Ishikawa (cell line): Measurements from ENCODE around the gene LRP4.
A peak's percentile ranks its signal among the peaks of the same experiment; 100 is the strongest.

Experiments used
- CEBPB ChIP-seq: IDR thresholded peaks from 2 replicates; pipeline ENCODE4 v1.6.1; 2012
- CREB1 ChIP-seq: IDR thresholded peaks from 2 replicates; pipeline ENCODE4 v1.6.1; 2012; ENCODE audit warnings: low read depth
- EGR1 ChIP-seq: IDR thresholded peaks from 2 replicates; pipeline ENCODE4 v1.6.1; 2012
- EP300 ChIP-seq: IDR thresholded peaks from 2 replicates; pipeline ENCODE4 v1.6.1; 2012; ENCODE audit warnings: borderline replicate concordance
- FOXM1 ChIP-seq: IDR thresholded peaks from 2 replicates; pipeline ENCODE4 v1.6.1; 2012; ENCODE audit warnings: low read depth, borderline replicate concordance
- NFIC ChIP-seq: IDR thresholded peaks from 2 replicates; pipeline ENCODE4 v1.6.1; 2012
- RAD21 ChIP-seq: IDR thresholded peaks from 2 replicates; pipeline ENCODE4 v1.6.1; 2012; ENCODE audit warnings: low read depth
- TAF1 ChIP-seq: IDR thresholded peaks from 2 replicates; pipeline ENCODE4 v1.6.1; 2012; ENCODE audit warnings: low read depth, mild to moderate bottlenecking
- TCF12 ChIP-seq: IDR thresholded peaks from 2 replicates; pipeline ENCODE4 v1.6.1; 2012; ENCODE audit warnings: low read depth
- TEAD4 ChIP-seq: IDR thresholded peaks from 2 replicates; pipeline ENCODE4 v1.6.1; 2012
- YY1 ChIP-seq: IDR thresholded peaks from 2 replicates; pipeline ENCODE4 v1.6.1; 2012; ENCODE audit warnings: low read depth
- ZBTB7A ChIP-seq: IDR thresholded peaks from 2 replicates; pipeline ENCODE4 v1.6.1; 2012; ENCODE audit warnings: low read depth
- TF ChIP-seq, protein P1 (sequence below): IDR thresholded peaks from 2 replicates; pipeline ENCODE4 v1.6.1; 2012
- TF ChIP-seq, protein P2 (sequence below): IDR thresholded peaks from 2 replicates; pipeline ENCODE4 v1.6.1; 2012
- TF ChIP-seq, protein P3 (sequence below): IDR thresholded peaks from 2 replicates; pipeline ENCODE4 v1.6.1; 2012; ENCODE audit warnings: low read depth, mild to moderate bottlenecking

Gene LRP4

DNA sequence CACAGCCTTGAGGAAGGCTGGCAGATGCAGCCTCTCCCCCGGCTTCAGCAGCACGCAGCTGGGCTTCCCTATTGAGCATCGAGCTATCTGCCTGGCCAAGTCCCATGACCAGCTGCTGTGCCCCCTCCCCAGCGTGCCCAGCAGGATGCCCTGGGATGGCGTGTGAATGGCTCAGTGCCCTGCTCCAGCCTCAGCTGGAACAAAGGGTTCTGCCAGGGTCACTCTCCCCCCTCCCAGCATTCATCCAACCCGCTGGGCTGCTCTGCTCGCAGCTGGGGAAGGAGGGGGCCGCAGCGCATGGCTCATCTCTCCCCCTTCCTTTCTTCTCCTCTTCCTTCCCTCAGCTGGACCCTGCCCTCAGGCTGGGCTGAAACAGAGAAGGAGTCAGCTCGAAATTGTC is 14.5 kb downstream of the LRP4 start:
- TF ChIP-seq, protein P1, sequence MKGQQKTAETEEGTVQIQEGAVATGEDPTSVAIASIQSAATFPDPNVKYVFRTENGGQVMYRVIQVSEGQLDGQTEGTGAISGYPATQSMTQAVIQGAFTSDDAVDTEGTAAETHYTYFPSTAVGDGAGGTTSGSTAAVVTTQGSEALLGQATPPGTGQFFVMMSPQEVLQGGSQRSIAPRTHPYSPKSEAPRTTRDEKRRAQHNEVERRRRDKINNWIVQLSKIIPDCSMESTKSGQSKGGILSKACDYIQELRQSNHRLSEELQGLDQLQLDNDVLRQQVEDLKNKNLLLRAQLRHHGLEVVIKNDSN, result no peak
- TF ChIP-seq YY1 (no peak), TEAD4 (no peak), ZBTB7A (no peak), TCF12 (no peak), EP300 (no peak), NFIC (no peak), FOXM1 (no peak)
- TF ChIP-seq, protein P2, sequence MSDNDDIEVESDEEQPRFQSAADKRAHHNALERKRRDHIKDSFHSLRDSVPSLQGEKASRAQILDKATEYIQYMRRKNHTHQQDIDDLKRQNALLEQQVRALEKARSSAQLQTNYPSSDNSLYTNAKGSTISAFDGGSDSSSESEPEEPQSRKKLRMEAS, result no peak
- TF ChIP-seq, protein P3, sequence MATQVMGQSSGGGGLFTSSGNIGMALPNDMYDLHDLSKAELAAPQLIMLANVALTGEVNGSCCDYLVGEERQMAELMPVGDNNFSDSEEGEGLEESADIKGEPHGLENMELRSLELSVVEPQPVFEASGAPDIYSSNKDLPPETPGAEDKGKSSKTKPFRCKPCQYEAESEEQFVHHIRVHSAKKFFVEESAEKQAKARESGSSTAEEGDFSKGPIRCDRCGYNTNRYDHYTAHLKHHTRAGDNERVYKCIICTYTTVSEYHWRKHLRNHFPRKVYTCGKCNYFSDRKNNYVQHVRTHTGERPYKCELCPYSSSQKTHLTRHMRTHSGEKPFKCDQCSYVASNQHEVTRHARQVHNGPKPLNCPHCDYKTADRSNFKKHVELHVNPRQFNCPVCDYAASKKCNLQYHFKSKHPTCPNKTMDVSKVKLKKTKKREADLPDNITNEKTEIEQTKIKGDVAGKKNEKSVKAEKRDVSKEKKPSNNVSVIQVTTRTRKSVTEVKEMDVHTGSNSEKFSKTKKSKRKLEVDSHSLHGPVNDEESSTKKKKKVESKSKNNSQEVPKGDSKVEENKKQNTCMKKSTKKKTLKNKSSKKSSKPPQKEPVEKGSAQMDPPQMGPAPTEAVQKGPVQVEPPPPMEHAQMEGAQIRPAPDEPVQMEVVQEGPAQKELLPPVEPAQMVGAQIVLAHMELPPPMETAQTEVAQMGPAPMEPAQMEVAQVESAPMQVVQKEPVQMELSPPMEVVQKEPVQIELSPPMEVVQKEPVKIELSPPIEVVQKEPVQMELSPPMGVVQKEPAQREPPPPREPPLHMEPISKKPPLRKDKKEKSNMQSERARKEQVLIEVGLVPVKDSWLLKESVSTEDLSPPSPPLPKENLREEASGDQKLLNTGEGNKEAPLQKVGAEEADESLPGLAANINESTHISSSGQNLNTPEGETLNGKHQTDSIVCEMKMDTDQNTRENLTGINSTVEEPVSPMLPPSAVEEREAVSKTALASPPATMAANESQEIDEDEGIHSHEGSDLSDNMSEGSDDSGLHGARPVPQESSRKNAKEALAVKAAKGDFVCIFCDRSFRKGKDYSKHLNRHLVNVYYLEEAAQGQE, result no peak

DNA sequence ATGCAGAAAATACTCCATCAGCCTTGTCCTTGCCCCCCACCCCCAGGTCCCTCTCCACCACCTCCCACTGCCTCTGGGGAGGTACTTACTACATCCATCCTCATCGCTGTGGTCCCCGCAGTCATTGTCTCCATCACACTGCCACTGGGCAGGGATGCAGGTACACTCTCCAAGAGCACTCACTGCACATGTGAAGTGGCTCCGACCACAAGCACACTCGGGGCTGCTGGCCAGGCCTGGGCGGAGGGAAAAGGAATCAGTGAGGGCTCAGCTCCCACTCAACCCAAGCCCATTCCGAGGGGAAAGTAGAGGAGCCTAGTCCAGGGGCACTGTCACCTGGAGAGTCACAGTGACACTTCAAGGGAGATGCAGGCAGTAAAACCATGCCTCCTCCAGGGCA is 15.7 kb downstream of the LRP4 start:
- no peak for TF ChIP-seq FOXM1
- no peak for TF ChIP-seq EGR1
- TF ChIP-seq, protein P1, result no peak
- TF ChIP-seq TAF1, result no peak
- TF ChIP-seq YY1, result no peak
- no peak for TF ChIP-seq ZBTB7A
- TF ChIP-seq CEBPB, result no peak
- no peak for TF ChIP-seq RAD21
- TF ChIP-seq, protein P3, result no peak

DNA sequence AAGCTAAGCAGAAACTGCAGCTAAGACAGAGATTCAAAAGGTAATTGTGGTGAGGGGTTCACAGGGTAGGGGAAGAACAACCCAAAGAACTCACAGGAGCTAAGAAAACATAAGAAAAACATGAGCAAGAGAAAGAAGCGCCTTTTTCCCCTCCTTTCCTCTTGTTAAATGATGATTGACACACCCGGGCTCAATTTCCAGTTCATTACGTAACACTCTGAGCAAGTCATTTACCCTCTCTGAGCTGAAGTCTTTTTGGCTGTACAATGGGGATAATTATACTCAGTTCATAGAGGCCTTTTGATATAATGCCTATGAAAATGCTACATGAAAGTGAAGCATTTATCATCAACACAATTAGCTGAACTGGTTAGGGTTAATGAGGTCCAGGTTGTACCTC is 17.2 kb downstream of the LRP4 start:
- TF ChIP-seq CREB1 (no peak), CEBPB (peak; percentile 67)

DNA sequence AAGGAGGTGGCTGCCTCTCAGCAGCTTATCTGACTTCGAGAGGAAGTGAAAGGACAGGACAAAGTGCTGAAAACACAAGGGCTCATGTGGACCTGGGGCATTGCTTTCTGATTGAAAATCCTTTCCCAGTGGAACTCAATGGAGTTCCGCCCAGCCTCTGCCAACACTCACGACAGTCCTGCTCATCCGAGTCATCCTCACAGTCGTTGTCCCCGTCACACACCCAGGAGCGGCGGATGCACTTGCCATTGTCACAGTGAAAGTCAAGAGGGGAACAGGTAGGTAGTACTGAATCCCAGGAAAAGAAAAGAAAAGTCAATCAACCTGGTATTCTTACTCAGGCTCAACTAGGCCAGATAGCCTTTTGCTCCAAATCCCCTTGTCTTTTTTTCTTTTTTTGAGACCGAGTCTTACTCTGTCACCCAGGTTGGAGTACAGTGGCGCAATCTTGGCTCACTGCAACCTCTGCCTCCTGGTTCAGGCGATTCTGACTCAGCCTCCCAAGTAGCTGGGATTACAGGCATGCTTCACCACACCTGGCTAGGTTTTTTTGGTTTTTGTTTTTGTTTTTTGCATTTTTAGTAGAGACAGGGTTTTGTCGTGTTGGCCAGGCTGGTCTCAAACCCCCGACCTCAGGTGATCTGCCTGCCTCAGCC is 18.1 kb downstream of the LRP4 start:
- TF ChIP-seq CREB1, result no peak
- TF ChIP-seq, protein P1, result no peak
- TF ChIP-seq, protein P2, result no peak
- TF ChIP-seq, protein P3, result no peak
- TF ChIP-seq RAD21, result no peak
- TF ChIP-seq CEBPB, result 0 out of 2 replicates have a peak, but pooled peaks have one; percentile 8
- no peak for TF ChIP-seq ZBTB7A

DNA sequence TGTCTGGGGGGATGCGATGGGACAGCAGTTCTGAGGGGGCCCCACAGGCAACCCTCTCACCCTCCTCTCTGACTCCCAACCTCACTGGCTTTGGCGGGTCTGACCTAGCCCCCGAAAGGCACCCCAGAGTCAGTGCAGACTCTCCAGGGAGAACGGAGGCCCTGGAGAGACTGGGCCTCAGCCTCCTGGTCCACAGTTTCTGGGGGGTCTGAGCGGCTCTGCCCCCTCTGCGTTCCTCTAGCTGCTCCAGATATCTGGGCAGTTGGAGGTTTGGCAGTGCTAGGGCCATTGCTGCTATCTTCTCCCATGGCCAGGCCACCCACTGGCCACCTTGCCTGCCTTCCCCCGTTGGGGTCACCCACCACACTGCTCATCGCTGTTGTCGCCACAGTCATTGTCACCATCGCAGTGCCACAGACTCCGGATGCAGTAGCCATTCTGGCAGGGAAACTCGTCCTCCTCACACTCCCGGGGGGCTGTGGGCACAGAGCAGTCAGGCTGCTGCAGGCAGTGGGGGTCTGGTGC is 18.8 kb downstream of the LRP4 start:
- TF ChIP-seq EGR1, result no peak
- no peak for TF ChIP-seq TAF1
- TF ChIP-seq, protein P2, result no peak
- no peak for TF ChIP-seq TEAD4
- no peak for TF ChIP-seq EP300
- no peak for TF ChIP-seq RAD21
- TF ChIP-seq YY1, result no peak
- TF ChIP-seq, protein P1, result no peak
- TF ChIP-seq ZBTB7A, result no peak
- TF ChIP-seq CREB1, result no peak
- TF ChIP-seq CEBPB, result no peak
- TF ChIP-seq FOXM1, result no peak
- no peak for TF ChIP-seq NFIC
